IMR-90 (cell line): ENCODE data around the gene RAD18.

ENCODE experiments used
- CEBPB ChIP-seq: IDR thresholded peaks from 2 replicates; pipeline ENCODE4 v1.6.1; 2012; ENCODE audit warnings: low read depth, low read length, improper control_type of control experiment
- CTCF ChIP-seq: conservative IDR thresholded peaks from 2 replicates; pipeline ENCODE4 v1.5.1; 2012; ENCODE audit warnings: mild to moderate bottlenecking, low read depth, low read length, improper control_type of control experiment
- FOS ChIP-seq: fragments of 150-350 bp; IDR thresholded peaks from 2 replicates; pipeline ENCODE4 v1.6.1; 2016; ENCODE audit warnings: low read depth, low read length
- MAZ ChIP-seq: IDR thresholded peaks from 2 replicates; pipeline ENCODE4 v1.6.1; 2012; ENCODE audit warnings: low read depth, mild to moderate bottlenecking, low read length, improper control_type of control experiment, moderate library complexity, borderline replicate concordance
- MXI1 ChIP-seq: IDR thresholded peaks from 2 replicates; pipeline ENCODE4 v1.6.1; 2012; ENCODE audit warnings: low read depth, mild to moderate bottlenecking, low read length, moderate library complexity, borderline replicate concordance
- NFE2L2 ChIP-seq: fragments of 150-350 bp; IDR thresholded peaks from 2 replicates; pipeline ENCODE4 v1.6.1; 2016; ENCODE audit warnings: low read depth, mild to moderate bottlenecking, low read length
- POLR2A ChIP-seq: IDR thresholded peaks from 2 replicates; pipeline ENCODE4 v1.6.1; 2012; ENCODE audit warnings: mild to moderate bottlenecking, low read depth, low read length
- RAD21 ChIP-seq: IDR thresholded peaks from 2 replicates; pipeline ENCODE4 v1.6.1; 2012; ENCODE audit warnings: low read length, improper control_type of control experiment
- RFX5 ChIP-seq: IDR thresholded peaks from 2 replicates; pipeline ENCODE4 v1.8.0; 2012; ENCODE audit warnings: low read depth, mild to moderate bottlenecking, low read length, moderate library complexity
- SMC3 ChIP-seq: fragments of 150-350 bp; IDR thresholded peaks from 2 replicates; pipeline ENCODE4 v1.6.1; 2016; ENCODE audit warnings: low read depth, mild to moderate bottlenecking, antibody characterized with exemption, low read length, moderate library complexity

- TF ChIP-seq CTCF (no peak), POLR2A (no peak), RAD21 (no peak), FOS (no peak), SMC3 (no peak), NFE2L2 (no peak), MXI1 (no peak), MAZ (no peak), CEBPB (no peak), RFX5 (no peak)
Observed at GRCh38 chr3:8967553-8967952, 4.3 kb upstream of the RAD18 start.
